Type B pancreatic cell (in vitro differentiated cells): ENCODE results near the gene KDM4B. TPM values are rescaled to one million over a fixed set of nuclear protein-coding genes. Genes with fewer than 3 reads are reported as not detected.

Experiments used
- DNase-seq: peaks from one replicate; pipeline ENCODE4 v3.0.0; 2021; ENCODE audit warnings: mixed read lengths; ENCODE audit not compliant: unreplicated experiment; ENCODE audit errors: extremely low spot score
- H3K27ac Mint-ChIP-seq: 2 replicates; pipeline ENCODE4 v1.8.0; 2021; ENCODE audit warnings: mild to moderate bottlenecking, mixed read lengths
- H3K27me3 Mint-ChIP-seq: 2 replicates; pipeline ENCODE4 v1.8.0; 2021; ENCODE audit warnings: mixed read lengths
- H3K36me3 Mint-ChIP-seq: 2 replicates; pipeline ENCODE4 v1.8.0; 2021; ENCODE audit warnings: mixed read lengths
- H3K4me1 Mint-ChIP-seq: one replicate; pipeline ENCODE4 v1.8.0; 2021; ENCODE audit warnings: mixed read lengths; ENCODE audit not compliant: unreplicated experiment
- H3K4me3 Mint-ChIP-seq: 2 replicates; pipeline ENCODE4 v1.8.0; 2021; ENCODE audit warnings: mild to moderate bottlenecking, mixed read lengths
- H3K9me3 Mint-ChIP-seq: 2 replicates; pipeline ENCODE4 v1.8.0; 2021; ENCODE audit warnings: mixed read lengths
- total RNA-seq: library from RNA; stranded (reverse); gene quantifications from 2 replicates; pipeline ENCODE4 v1.2.1, GENCODE V29; 2021; ENCODE audit warnings: low replicate concordance
- TF ChIP-seq, protein P1 (sequence below): fragments of 200-600 bp; sonication (generic); conservative IDR thresholded peaks from 2 replicates; pipeline ENCODE4 v1.5.0; 2021; ENCODE audit warnings: antibody characterized with exemption, mild to moderate bottlenecking

Gene KDM4B
- total RNA-seq, 1 donor from 2014 or later = 48.8 TPM

DNA sequence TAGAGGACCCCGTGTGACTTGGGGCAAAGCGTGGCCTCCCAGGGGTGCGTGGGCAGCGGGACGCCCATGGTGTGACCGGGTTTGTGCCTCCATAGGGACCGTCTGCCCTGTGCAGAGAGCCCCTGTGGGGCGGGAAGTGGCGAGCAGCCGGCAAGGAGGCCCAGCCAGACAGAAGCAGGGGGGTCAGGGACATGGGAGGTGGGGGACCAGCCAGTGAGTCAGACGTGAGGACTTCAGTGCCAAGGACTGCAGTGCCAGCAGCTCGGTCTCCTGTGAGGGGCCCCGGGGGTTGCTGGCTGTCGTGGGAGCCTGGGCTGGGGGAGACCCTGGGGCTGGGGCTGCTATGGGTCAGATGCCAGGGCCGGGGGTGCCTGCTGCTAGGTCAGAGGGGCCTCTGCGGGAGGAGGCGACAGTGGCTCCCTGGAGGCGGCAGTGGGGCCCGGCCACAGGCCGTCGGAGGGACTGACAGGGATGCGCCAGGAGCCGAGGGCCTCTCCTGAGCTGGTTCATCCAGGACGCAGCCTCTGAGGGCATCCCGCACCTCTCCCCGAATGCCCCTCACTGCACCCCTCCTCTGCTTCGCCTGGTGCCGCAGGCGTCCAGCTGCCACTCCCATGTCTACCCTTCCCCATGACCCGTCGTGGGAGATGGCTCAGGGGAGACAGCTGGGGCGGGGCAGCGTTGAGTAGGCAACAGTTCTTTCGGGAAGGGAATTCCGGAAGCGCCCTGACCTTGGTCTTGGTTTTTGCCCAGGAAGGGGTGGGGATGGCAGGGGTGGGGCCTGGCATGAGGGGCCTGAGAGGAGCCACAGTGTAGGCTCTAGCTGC is 80.0 kb downstream of the KDM4B start:
- TF ChIP-seq, protein P1, sequence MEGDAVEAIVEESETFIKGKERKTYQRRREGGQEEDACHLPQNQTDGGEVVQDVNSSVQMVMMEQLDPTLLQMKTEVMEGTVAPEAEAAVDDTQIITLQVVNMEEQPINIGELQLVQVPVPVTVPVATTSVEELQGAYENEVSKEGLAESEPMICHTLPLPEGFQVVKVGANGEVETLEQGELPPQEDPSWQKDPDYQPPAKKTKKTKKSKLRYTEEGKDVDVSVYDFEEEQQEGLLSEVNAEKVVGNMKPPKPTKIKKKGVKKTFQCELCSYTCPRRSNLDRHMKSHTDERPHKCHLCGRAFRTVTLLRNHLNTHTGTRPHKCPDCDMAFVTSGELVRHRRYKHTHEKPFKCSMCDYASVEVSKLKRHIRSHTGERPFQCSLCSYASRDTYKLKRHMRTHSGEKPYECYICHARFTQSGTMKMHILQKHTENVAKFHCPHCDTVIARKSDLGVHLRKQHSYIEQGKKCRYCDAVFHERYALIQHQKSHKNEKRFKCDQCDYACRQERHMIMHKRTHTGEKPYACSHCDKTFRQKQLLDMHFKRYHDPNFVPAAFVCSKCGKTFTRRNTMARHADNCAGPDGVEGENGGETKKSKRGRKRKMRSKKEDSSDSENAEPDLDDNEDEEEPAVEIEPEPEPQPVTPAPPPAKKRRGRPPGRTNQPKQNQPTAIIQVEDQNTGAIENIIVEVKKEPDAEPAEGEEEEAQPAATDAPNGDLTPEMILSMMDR = no peak
- no peak for DNase-seq
- peaks cover 4% of the 10 kb centered on the region for H3K36me3 Mint-ChIP-seq
- H3K27me3 Mint-ChIP-seq = no peaks in the 10 kb centered on the region
- H3K27ac Mint-ChIP-seq = no peak overlapping the region
- H3K9me3 Mint-ChIP-seq = no peaks in the 10 kb centered on the region
- H3K4me3 Mint-ChIP-seq = no peak overlapping the region
- peaks cover 24% of the 10 kb centered on the region for H3K4me1 Mint-ChIP-seq

DNA sequence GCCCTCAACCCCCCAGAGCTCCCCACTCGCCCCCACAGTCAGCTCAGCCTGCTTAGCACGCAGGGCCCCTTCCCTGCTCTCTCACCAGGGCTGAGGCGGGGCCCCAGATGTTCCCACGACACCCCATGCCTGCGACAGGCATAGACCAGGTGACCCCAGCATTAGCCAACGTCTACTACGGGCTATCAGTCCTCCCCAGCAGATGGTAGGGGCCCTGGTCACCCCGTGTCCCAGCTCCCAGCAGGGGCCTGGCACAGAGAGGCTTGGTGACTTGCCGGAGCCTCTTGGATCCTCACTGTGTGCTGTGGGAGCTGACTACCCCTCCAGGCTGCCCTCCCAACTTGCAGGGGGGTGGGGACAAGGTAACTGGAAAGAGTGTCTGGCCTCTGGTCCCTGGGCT is 80.6 kb downstream of the KDM4B start:
- no peak overlapping the region for H3K27ac Mint-ChIP-seq
- H3K36me3 Mint-ChIP-seq = peaks cover 2% of the 10 kb centered on the region
- no peaks in the 10 kb centered on the region for H3K27me3 Mint-ChIP-seq
- DNase-seq = no peak
- peaks cover 22% of the 10 kb centered on the region for H3K4me1 Mint-ChIP-seq
- TF ChIP-seq, protein P1 = no peak
- H3K4me3 Mint-ChIP-seq = no peak overlapping the region
- no peaks in the 10 kb centered on the region for H3K9me3 Mint-ChIP-seq

DNA sequence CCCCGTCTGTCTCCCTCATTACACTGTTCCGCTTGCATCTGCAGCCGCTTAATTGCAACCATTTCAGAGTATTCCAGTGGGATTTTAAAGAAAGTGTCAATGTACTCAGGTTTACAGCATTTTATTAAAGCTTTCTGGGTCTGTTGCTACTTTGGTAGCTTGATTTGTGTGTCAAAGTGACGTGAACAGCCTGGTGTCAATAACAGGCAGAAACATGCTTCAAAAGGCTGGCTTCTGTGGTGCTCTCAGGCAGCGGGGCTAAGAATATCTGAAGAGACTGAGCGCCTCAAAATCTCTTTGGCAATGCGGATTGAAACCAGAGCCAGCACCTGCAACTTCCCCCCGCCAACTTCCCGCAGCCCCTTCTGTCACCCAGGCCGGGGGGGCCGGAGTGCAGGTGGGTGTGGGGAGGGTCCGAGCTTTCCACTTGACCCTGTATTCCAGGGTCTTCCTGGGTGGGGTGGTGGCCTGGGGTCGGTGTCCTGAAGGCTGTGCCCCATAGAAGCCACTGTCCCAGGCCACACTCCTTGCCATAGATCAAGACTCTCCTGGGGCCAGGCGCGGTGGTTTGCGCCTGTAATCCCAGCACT is 81.2 kb downstream of the KDM4B start:
- TF ChIP-seq, protein P1 = no peak
- H3K4me1 Mint-ChIP-seq = peaks cover 19% of the 10 kb centered on the region
- peak overlapping the region; percentile 44 for H3K27ac Mint-ChIP-seq
- no peaks in the 10 kb centered on the region for H3K9me3 Mint-ChIP-seq
- H3K36me3 Mint-ChIP-seq = no peaks in the 10 kb centered on the region
- no peak for DNase-seq
- no peak overlapping the region for H3K4me3 Mint-ChIP-seq
- H3K27me3 Mint-ChIP-seq = no peaks in the 10 kb centered on the region

DNA sequence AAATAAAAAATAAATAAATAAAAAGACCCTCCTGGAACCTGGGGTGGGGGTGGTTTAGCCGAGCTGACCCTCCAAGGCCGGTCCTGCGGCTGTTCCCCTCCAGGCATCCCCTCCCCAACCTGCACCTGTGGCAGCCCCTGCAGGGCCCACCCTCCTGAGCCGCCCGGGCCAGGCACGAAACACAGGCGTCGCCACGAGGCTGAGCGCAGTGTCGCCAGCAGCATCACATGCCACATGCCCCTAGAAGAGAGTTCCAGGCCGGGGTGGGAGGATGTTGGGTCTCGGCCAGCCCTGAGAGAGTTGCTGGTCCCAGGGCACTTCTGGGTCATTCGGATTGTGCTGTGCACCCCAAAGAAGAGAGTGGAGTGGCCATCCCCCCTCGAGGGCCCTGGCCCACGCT is 82.0 kb downstream of the KDM4B start:
- H3K4me1 Mint-ChIP-seq = peaks cover 14% of the 10 kb centered on the region
- DNase-seq = no peak
- TF ChIP-seq, protein P1 = no peak
- no peaks in the 10 kb centered on the region for H3K27me3 Mint-ChIP-seq
- H3K9me3 Mint-ChIP-seq = no peaks in the 10 kb centered on the region
- no peak overlapping the region for H3K27ac Mint-ChIP-seq
- H3K4me3 Mint-ChIP-seq = no peak overlapping the region
- H3K36me3 Mint-ChIP-seq = no peaks in the 10 kb centered on the region

DNA sequence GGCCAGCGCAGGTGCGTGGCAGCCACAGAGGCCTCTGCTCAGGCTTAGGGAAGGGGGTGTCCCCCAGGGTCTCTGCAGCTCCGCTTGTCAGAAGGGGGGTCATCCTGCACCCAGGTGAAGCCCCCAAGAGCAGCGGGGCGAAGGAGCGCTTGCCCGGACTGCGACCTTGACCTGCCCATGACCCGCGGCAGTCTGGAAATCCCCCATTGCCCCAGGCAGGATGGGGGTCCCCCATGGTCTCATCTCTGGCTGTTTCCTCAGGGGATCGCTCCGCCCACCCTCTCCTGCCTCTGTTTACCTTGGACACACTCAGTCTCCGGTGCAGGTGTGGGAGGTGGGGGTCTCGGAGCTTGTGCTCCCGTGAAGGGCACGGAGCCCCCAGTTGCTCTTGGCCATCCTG is 82.7 kb downstream of the KDM4B start:
- TF ChIP-seq, protein P1 = no peak
- Mint-ChIP-seq H3K36me3 (no peaks in the 10 kb centered on the region), H3K27ac (no peak overlapping the region), H3K4me1 (peaks cover 7% of the 10 kb centered on the region), H3K4me3 (no peak overlapping the region), H3K27me3 (no peaks in the 10 kb centered on the region), H3K9me3 (no peaks in the 10 kb centered on the region)
- DNase-seq = no peak
